ENCODE data around the gene FLT1. TPM values are rescaled to one million over a fixed set of nuclear protein-coding genes. Genes with fewer than 3 reads are reported as not detected.

Gene FLT1
- total and polyA plus RNA-seq, 12 donors = 15.2 to 76.3 (median 44.5) TPM

DNA sequence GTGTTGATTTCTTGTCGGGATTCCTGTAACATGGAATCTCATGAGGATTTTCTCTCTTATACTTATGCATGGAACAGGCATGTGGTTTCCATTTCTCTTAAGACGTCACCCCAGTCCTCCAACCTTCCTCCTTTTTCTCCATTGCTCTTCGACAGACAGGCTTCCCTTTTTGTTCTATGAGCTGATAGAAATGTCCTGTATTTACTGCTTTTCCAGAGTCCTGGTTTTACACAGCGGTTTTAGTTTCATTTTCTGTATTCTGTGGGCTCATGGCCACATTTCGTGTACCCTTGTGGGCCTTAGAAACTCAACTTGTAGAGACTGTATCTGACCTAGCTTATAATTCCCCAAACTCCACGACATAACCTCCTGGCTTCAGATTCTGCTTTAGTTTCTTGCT is 243.5 kb downstream of the FLT1 start:
- Histone ChIP-seq H3K4me3 (no peak overlapping the region), H3K27ac (peak overlapping the region in 1 of 10 donors; percentile 41), H3K36me3 (peaks cover 0 to 29% (median 0%) of the 10 kb centered on the region in 9 donors), H3K27me3 (no peaks in the 10 kb centered on the region), H3K9me3 (peaks cover 0 to 9% (median 0%) of the 10 kb centered on the region in 11 donors), H3K4me1 (peaks cover 0 to 29% (median 4%) of the 10 kb centered on the region in 9 donors)
- intact Hi-C loops (cut with DNase I) = no loop called here
- TF ChIP-seq, protein P1, sequence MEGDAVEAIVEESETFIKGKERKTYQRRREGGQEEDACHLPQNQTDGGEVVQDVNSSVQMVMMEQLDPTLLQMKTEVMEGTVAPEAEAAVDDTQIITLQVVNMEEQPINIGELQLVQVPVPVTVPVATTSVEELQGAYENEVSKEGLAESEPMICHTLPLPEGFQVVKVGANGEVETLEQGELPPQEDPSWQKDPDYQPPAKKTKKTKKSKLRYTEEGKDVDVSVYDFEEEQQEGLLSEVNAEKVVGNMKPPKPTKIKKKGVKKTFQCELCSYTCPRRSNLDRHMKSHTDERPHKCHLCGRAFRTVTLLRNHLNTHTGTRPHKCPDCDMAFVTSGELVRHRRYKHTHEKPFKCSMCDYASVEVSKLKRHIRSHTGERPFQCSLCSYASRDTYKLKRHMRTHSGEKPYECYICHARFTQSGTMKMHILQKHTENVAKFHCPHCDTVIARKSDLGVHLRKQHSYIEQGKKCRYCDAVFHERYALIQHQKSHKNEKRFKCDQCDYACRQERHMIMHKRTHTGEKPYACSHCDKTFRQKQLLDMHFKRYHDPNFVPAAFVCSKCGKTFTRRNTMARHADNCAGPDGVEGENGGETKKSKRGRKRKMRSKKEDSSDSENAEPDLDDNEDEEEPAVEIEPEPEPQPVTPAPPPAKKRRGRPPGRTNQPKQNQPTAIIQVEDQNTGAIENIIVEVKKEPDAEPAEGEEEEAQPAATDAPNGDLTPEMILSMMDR (IDR thresholded peaks at IDR 0.05) = no peak
- 90 to 91% methylated on average over 6 of the region's 6 CpGs for WGBS, 2 donors
- ATAC-seq = no peak
- no peak for DNase-seq

DNA sequence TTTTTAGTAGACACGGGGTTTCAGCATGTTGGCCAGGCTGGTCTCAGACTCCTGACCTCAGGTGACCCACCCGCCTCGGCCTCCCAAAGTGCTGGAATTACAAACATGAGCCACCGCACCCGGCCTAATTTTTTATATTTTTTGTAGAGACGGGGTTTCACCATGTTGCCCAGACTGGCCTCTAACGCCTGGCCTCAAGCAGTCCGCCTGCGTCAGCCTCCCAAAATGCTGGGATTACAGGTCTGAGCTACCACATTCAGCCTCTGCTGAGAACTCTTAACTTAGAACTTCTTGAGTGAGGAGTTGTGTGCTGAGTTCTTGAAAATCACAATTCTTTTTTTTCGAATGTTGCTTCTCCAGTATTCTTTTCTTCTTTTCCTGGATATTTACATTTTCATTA is 244.4 kb downstream of the FLT1 start:
- Histone ChIP-seq H3K4me3 (no peak overlapping the region), H3K9me3 (peaks cover 0 to 9% (median 0%) of the 10 kb centered on the region in 11 donors), H3K27ac (no peak overlapping the region), H3K27me3 (no peaks in the 10 kb centered on the region), H3K36me3 (peaks cover 0 to 29% (median 0%) of the 10 kb centered on the region in 9 donors), H3K4me1 (peaks cover 0 to 29% (median 4%) of the 10 kb centered on the region in 9 donors)
- DNase-seq = no peak
- TF ChIP-seq, protein P1 (IDR thresholded peaks at IDR 0.05) = no peak
- WGBS, 2 donors = 85 to 90% methylated on average over 10 of the region's 10 CpGs
- intact Hi-C loops (cut with DNase I) = no loop called here
- ATAC-seq = no peak

Other genes starting within 250 kb of the FLT1 start
- 100 to 1,000 TPM in 7 of 10 donors, 10 to 100 TPM in 3; 91.7 to 120 (median 101) TPM for gene POMP, start 164.0 kb upstream of the FLT1 start, total RNA-seq
- 100 to 1,000 TPM in 1 of 2 donors, 10 to 100 TPM in 1; 69.1 to 134 TPM for gene POMP, start 164.0 kb upstream of the FLT1 start, polyA plus RNA-seq
- 10 to 100 TPM in 9 of 10 donors, 1 to 10 TPM in 1; 9.1 to 19.3 (median 13.0) TPM for gene SLC46A3, start 223.8 kb upstream of the FLT1 start, total RNA-seq
- 10 to 100 TPM; 10.6 to 13.8 TPM for gene SLC46A3, start 223.8 kb upstream of the FLT1 start, polyA plus RNA-seq